SK-N-SH treated with all-trans-retinoic acid at 6 μM for 48 hours (cell line): ENCODE results near the gene ZSCAN2.

Experiments used
- ATAC-seq: fragments of 200-7000 bp; cut with Tn5 transposase; 3 replicates; pipeline ENCODE4 v1.9.1; 2020; ENCODE audit warnings: mild to moderate bottlenecking, moderate library complexity
- ARNTL ChIP-seq: fragments of 450-650 bp; formaldehyde crosslinking; IDR thresholded peaks from 2 replicates; pipeline ENCODE4 v1.5.0; 2020; ENCODE audit warnings: low read depth, mild to moderate bottlenecking, moderate library complexity, borderline replicate concordance
- BACH2 ChIP-seq: fragments of 250-450 bp; sonication (Bioruptor Pico); IDR thresholded peaks from 2 replicates; pipeline ENCODE4 v1.9.0; 2021; ENCODE audit warnings: mild to moderate bottlenecking, borderline replicate concordance
- CSDC2 ChIP-seq: fragments of 250-450 bp; sonication (Bioruptor Pico); IDR thresholded peaks from 2 replicates; pipeline ENCODE4 v1.5.0; 2020; ENCODE audit warnings: mild to moderate bottlenecking, moderate library complexity
- GLIS3 ChIP-seq: fragments of 250-450 bp; sonication (Bioruptor Pico); IDR thresholded peaks from 2 replicates; pipeline ENCODE4 v1.5.0; 2020; ENCODE audit warnings: mild to moderate bottlenecking, moderate library complexity
- OSR1 ChIP-seq: fragments of 250-450 bp; sonication (Bioruptor Pico); IDR thresholded peaks from 2 replicates; pipeline ENCODE4 v1.8.0; 2022; ENCODE audit warnings: moderate library complexity, mild to moderate bottlenecking, inconsistent platforms
- PPARA ChIP-seq: fragments of 250-450 bp; sonication (Bioruptor Pico); IDR thresholded peaks from 2 replicates; pipeline ENCODE4 v1.5.0; 2020; ENCODE audit warnings: mild to moderate bottlenecking, borderline replicate concordance
- RARB ChIP-seq: fragments of 250-450 bp; sonication (Bioruptor Pico); IDR thresholded peaks from 2 replicates; pipeline ENCODE4 v1.8.0; 2021; ENCODE audit warnings: mild to moderate bottlenecking, moderate library complexity
- SNAI2 ChIP-seq: fragments of 250-450 bp; sonication (Bioruptor Pico); IDR thresholded peaks from 2 replicates; pipeline ENCODE4 v1.5.0; 2020; ENCODE audit warnings: mild to moderate bottlenecking, moderate library complexity
- TOX ChIP-seq: fragments of 250-450 bp; sonication (Bioruptor Pico); IDR thresholded peaks from 2 replicates; pipeline ENCODE4 v1.8.0; 2021; ENCODE audit warnings: mild to moderate bottlenecking, moderate library complexity, borderline replicate concordance
- ZFP3 ChIP-seq: fragments of 250-450 bp; sonication (Bioruptor Pico); IDR thresholded peaks from 2 replicates; pipeline ENCODE4 v1.5.0; 2020; ENCODE audit warnings: mild to moderate bottlenecking, moderate library complexity
- ZFP30 ChIP-seq: fragments of 450-650 bp; formaldehyde crosslinking; IDR thresholded peaks from 2 replicates; pipeline ENCODE4 v1.5.0; 2022; ENCODE audit warnings: mild to moderate bottlenecking, moderate library complexity
- ZNF70 ChIP-seq: fragments of 450-650 bp; formaldehyde crosslinking; IDR thresholded peaks from 2 replicates; pipeline ENCODE4 v1.5.0; 2020; ENCODE audit warnings: mild to moderate bottlenecking, moderate library complexity
- ZNF8 ChIP-seq: fragments of 450-650 bp; formaldehyde crosslinking; IDR thresholded peaks from 2 replicates; pipeline ENCODE4 v1.5.0; 2020; ENCODE audit warnings: mild to moderate bottlenecking, moderate library complexity
- TF ChIP-seq, protein P1 (sequence below): fragments of 250-450 bp; sonication (Bioruptor Pico); IDR thresholded peaks from 2 replicates; pipeline ENCODE4 v1.5.1; 2021; ENCODE audit warnings: mild to moderate bottlenecking, moderate library complexity
- TF ChIP-seq, protein P2 (sequence below): fragments of 250-450 bp; sonication (Bioruptor Pico); IDR thresholded peaks from 2 replicates; pipeline ENCODE4 v1.8.0; 2020; ENCODE audit warnings: mild to moderate bottlenecking, moderate library complexity, borderline replicate concordance
- TF ChIP-seq, protein P3 (sequence below): fragments of 250-450 bp; sonication (Bioruptor Pico); IDR thresholded peaks from 2 replicates; pipeline ENCODE4 v1.8.0; 2021; ENCODE audit warnings: low read depth, mild to moderate bottlenecking, moderate library complexity, borderline replicate concordance
- TF ChIP-seq, protein P4 (sequence below): fragments of 250-450 bp; sonication (Bioruptor Pico); IDR thresholded peaks from 2 replicates; pipeline ENCODE4 v1.5.0; 2020; ENCODE audit warnings: mild to moderate bottlenecking, moderate library complexity

Gene ZSCAN2

DNA sequence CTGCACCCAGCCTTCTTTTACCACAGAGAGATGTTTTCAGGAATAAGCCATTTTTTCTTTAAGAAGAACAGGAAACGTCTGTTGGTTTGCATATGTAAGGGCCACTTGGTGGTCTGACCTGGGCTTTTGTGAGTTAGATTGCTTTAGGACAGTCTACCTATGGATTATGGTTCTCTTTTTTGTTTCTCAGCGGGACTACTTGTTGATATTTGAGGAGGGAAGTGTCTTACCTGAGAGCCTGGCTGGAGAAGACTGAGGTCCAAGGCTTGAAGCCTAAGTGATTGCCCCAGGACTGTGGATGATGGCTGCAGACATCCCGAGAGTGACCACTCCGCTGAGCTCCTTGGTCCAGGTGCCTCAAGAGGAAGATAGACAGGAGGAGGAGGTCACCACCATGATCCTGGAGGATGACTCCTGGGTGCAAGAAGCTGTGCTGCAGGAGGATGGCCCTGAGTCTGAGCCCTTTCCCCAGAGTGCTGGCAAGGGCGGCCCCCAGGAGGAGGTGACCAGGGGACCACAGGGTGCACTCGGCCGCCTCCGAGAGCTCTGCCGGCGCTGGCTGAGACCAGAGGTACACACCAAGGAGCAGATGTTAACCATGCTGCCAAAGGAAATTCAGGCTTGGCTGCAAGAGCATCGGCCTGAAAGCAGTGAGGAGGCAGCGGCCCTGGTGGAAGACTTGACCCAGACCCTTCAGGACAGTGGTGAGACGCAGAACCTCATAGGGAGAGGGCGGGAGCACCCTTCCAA lies 3.0 kb downstream of the ZSCAN2 start (continued):
- TF ChIP-seq RARB (CRISPR knock-in tag) (no peak), ARNTL (CRISPR knock-in tag) (no peak), TOX (CRISPR knock-in tag) (no peak), GLIS3 (CRISPR knock-in tag) (no peak), ZNF70 (CRISPR knock-in tag) (no peak), CSDC2 (no peak)
- TF ChIP-seq, protein P1, sequence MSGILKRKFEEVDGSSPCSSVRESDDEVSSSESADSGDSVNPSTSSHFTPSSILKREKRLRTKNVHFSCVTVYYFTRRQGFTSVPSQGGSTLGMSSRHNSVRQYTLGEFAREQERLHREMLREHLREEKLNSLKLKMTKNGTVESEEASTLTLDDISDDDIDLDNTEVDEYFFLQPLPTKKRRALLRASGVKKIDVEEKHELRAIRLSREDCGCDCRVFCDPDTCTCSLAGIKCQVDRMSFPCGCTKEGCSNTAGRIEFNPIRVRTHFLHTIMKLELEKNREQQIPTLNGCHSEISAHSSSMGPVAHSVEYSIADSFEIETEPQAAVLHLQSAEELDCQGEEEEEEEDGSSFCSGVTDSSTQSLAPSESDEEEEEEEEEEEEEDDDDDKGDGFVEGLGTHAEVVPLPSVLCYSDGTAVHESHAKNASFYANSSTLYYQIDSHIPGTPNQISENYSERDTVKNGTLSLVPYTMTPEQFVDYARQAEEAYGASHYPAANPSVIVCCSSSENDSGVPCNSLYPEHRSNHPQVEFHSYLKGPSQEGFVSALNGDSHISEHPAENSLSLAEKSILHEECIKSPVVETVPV, result no peak
- TF ChIP-seq, protein P2, sequence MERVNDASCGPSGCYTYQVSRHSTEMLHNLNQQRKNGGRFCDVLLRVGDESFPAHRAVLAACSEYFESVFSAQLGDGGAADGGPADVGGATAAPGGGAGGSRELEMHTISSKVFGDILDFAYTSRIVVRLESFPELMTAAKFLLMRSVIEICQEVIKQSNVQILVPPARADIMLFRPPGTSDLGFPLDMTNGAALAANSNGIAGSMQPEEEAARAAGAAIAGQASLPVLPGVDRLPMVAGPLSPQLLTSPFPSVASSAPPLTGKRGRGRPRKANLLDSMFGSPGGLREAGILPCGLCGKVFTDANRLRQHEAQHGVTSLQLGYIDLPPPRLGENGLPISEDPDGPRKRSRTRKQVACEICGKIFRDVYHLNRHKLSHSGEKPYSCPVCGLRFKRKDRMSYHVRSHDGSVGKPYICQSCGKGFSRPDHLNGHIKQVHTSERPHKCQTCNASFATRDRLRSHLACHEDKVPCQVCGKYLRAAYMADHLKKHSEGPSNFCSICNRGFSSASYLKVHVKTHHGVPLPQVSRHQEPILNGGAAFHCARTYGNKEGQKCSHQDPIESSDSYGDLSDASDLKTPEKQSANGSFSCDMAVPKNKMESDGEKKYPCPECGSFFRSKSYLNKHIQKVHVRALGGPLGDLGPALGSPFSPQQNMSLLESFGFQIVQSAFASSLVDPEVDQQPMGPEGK, result no peak

DNA sequence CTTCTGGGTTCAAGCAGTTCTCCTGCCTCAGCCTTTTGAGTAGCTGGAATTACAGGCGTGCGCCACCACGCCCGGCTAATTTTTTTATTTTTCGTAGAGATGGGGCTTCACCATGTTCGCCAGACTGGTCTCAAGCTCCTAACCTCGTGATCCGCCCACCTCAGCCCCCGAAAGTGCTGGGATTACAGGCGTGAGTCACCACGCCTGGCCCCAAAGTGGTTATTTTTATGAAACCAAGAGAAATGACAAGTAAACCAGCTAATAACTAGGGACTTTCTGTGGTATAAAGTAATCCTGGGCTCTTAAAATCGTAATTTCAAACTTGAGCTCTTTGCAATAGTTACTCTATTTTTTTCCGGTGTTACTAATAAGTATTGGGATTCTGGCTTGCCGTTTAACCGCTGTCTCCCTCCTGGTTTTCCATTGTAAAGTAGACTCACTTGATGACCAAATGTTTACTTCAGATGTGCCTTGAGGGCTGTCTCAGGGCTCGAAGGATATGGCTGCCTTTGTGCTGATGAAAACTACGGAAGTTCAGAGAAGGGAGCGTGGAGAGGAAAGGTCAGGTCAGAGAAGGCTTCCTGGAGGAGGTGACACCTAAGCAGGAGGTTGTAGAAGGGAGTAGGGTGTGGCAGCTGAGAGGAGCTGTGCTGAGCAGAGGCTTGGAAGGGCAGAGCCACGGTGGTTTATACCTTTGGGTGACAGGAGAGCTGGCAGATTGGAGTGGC lies 4.2 kb downstream of the ZSCAN2 start:
- TF ChIP-seq ZNF8 (CRISPR knock-in tag), result no peak
- TF ChIP-seq GLIS3 (CRISPR knock-in tag), result no peak
- TF ChIP-seq, protein P3, sequence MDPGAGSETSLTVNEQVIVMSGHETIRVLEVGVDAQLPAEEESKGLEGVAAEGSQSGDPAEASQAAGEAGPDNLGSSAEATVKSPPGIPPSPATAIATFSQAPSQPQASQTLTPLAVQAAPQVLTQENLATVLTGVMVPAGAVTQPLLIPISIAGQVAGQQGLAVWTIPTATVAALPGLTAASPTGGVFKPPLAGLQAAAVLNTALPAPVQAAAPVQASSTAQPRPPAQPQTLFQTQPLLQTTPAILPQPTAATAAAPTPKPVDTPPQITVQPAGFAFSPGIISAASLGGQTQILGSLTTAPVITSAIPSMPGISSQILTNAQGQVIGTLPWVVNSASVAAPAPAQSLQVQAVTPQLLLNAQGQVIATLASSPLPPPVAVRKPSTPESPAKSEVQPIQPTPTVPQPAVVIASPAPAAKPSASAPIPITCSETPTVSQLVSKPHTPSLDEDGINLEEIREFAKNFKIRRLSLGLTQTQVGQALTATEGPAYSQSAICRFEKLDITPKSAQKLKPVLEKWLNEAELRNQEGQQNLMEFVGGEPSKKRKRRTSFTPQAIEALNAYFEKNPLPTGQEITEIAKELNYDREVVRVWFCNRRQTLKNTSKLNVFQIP (CRISPR knock-in tag), result no peak
- TF ChIP-seq, protein P4, sequence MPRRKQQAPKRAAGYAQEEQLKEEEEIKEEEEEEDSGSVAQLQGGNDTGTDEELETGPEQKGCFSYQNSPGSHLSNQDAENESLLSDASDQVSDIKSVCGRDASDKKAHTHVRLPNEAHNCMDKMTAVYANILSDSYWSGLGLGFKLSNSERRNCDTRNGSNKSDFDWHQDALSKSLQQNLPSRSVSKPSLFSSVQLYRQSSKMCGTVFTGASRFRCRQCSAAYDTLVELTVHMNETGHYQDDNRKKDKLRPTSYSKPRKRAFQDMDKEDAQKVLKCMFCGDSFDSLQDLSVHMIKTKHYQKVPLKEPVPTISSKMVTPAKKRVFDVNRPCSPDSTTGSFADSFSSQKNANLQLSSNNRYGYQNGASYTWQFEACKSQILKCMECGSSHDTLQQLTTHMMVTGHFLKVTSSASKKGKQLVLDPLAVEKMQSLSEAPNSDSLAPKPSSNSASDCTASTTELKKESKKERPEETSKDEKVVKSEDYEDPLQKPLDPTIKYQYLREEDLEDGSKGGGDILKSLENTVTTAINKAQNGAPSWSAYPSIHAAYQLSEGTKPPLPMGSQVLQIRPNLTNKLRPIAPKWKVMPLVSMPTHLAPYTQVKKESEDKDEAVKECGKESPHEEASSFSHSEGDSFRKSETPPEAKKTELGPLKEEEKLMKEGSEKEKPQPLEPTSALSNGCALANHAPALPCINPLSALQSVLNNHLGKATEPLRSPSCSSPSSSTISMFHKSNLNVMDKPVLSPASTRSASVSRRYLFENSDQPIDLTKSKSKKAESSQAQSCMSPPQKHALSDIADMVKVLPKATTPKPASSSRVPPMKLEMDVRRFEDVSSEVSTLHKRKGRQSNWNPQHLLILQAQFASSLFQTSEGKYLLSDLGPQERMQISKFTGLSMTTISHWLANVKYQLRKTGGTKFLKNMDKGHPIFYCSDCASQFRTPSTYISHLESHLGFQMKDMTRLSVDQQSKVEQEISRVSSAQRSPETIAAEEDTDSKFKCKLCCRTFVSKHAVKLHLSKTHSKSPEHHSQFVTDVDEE, result no peak
- TF ChIP-seq, protein P2, result no peak
- TF ChIP-seq OSR1 (CRISPR knock-in tag), result no peak
- no peak for TF ChIP-seq SNAI2 (CRISPR knock-in tag)
- no peak for TF ChIP-seq RARB (CRISPR knock-in tag)
- ATAC-seq, result no peak

DNA sequence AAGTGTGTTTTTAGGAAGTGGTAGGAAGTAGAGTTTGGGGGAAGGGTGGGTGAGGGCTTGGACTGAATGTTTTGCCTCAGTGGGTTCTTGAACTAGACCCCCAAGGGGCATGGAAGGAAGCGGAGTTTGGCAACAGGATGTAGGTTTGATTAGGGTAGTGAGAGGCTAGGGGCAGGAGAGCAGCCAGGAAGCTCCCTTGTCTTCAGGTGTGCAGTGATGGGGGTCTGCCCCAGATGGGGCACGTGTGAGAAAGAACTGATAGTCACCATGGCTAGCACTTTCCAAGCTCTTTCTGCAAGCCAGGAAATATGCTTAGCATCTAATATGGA lies 4.7 kb downstream of the ZSCAN2 start:
- no peak for ATAC-seq
- no peak for TF ChIP-seq ZNF8 (CRISPR knock-in tag)
- no peak for TF ChIP-seq ZNF70 (CRISPR knock-in tag)
- TF ChIP-seq SNAI2 (CRISPR knock-in tag), result no peak
- TF ChIP-seq PPARA (CRISPR knock-in tag), result no peak
- no peak for TF ChIP-seq GLIS3 (CRISPR knock-in tag)
- TF ChIP-seq, protein P4, result no peak
- no peak for TF ChIP-seq OSR1 (CRISPR knock-in tag)
- TF ChIP-seq, protein P2, result no peak
- TF ChIP-seq, protein P1, result no peak
- no peak for TF ChIP-seq ZFP3 (CRISPR knock-in tag)
- TF ChIP-seq BACH2 (CRISPR knock-in tag), result no peak
- TF ChIP-seq CSDC2, result no peak
- no peak for TF ChIP-seq ZFP30 (CRISPR knock-in tag)
- no peak for TF ChIP-seq ARNTL (CRISPR knock-in tag)
